ENCODE data around the gene PIAS4. TPM values are rescaled to one million over a fixed set of nuclear protein-coding genes. Genes with fewer than 3 reads are reported as not detected.

PIAS4 gene
- total RNA-seq, 1 donor from 2014 or later: 48.0 TPM

DNA sequence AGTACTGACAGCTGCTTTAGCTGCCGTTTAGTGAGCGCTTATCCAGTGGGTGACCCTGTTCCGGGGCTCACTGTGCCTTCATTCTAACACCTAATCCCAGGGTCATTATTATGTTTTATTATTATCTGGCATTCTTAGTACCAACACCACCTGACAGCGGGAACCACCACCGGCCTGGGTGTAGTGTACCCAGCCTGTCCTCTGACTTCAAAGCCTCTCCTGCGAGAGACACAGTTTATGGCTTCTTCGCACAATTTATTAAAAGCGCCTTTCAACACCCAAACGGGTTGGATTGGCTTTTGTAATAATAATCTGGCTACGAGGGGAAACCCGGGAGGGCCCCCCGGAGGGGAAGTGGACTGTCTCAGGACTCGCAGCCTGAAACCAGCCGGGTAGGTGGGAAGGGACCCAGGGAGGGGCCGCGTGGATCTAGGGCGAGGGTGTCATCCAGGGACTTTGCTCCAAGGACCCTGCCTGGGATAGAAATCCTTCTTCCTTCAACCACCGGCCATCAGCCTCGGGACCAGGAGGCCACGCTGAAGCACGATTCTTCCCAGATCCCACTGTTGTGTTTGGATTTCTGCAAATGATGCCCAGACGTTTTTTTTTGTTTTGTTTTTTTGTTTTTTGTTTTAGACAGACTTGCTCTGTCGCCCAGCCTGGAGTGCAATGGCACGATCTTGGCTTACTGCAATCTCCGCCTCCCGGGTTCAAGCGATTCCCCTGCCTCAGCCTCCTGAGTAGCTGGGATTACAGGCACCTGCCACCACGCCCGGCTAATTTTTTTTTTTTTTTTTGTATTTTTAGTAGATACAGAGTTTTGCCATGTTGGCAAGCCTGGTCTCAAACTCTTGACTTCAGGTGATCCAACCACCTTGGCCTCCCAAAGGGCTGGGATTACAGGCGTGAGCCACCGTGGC is 60.8 kb downstream of the PIAS4 start:
- Mint-ChIP-seq H3K27me3 (ENCODE audit: low read depth) (peaks cover 5% of the 10 kb centered on the region), H3K36me3 (no peaks in the 10 kb centered on the region), H3K4me3 (peak overlapping the region; percentile 68), H3K27ac (peak overlapping the region; percentile 5), H3K4me1 (peaks cover 11% of the 10 kb centered on the region), H3K9me3 (no peaks in the 10 kb centered on the region)
- TF ChIP-seq, protein P1, sequence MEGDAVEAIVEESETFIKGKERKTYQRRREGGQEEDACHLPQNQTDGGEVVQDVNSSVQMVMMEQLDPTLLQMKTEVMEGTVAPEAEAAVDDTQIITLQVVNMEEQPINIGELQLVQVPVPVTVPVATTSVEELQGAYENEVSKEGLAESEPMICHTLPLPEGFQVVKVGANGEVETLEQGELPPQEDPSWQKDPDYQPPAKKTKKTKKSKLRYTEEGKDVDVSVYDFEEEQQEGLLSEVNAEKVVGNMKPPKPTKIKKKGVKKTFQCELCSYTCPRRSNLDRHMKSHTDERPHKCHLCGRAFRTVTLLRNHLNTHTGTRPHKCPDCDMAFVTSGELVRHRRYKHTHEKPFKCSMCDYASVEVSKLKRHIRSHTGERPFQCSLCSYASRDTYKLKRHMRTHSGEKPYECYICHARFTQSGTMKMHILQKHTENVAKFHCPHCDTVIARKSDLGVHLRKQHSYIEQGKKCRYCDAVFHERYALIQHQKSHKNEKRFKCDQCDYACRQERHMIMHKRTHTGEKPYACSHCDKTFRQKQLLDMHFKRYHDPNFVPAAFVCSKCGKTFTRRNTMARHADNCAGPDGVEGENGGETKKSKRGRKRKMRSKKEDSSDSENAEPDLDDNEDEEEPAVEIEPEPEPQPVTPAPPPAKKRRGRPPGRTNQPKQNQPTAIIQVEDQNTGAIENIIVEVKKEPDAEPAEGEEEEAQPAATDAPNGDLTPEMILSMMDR (IDR thresholded peaks at IDR 0.05; ENCODE audit: unreplicated experiment): no peak
- DNase-seq (ENCODE audit: low spot score in 2 of 2, unreplicated experiment in 2 of 2): no peak

DNA sequence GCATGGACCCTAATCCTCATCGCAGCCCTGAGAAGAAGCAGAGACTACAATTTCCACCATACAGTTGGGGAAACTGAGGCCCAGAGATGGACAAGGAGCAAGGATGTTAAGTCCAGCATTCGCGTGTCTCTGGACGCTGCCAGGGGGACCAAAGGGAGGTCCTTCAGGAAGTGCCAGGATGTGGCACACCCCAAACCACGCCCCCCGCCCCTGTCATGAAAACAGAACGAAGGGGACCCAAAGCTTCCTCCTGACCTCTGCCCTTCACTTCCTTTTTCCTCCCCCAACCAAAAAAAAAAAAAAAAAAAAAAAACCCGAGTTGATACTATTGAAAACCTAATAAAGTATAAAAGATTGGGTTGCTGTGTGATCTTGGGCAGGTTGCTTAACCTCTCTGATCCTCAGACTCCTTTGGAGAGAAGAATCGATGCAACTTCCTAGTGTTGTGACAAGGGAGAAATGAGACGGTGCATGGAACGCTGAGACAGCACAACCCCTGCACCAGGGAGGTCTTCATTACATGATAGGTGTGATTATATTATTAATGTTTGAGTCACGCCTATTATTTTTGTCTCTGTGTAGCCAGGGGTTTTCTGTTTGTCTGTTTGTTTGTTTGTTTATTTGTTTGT is 61.9 kb downstream of the PIAS4 start:
- TF ChIP-seq, protein P1 (IDR thresholded peaks at IDR 0.05; ENCODE audit: unreplicated experiment): no peak
- H3K27ac Mint-ChIP-seq: no peak overlapping the region
- peaks cover 5% of the 10 kb centered on the region for H3K27me3 Mint-ChIP-seq (ENCODE audit: low read depth)
- no peaks in the 10 kb centered on the region for H3K36me3 Mint-ChIP-seq
- H3K4me1 Mint-ChIP-seq: peaks cover 7% of the 10 kb centered on the region
- H3K4me3 Mint-ChIP-seq: peak overlapping the region; percentile 33
- H3K9me3 Mint-ChIP-seq: no peaks in the 10 kb centered on the region
- no peak for DNase-seq (ENCODE audit: low spot score in 2 of 2, unreplicated experiment in 2 of 2)

DNA sequence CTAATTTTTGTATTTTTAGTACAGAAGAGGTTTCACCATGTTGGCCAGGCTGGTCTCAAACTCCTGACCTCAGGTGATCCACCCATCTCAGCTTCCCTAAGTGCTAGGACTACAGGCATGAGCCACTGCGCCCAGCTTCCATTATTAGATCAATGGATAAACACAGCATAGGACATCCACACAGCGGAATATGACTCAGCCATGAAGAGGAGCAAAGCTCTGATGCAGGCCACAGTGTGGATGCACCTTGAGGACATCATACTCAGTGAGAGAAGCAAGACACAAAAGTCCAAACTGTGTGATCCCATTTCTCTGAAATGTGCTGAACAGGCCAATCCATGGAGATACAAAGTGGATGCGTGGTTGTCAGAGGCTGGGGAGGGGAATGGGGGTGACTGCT is 64.1 kb downstream of the PIAS4 start:
- Mint-ChIP-seq H3K27ac (no peak overlapping the region), H3K36me3 (no peaks in the 10 kb centered on the region), H3K4me1 (peaks cover 7% of the 10 kb centered on the region), H3K4me3 (no peak overlapping the region), H3K27me3 (ENCODE audit: low read depth) (peaks cover 5% of the 10 kb centered on the region), H3K9me3 (no peaks in the 10 kb centered on the region)
- TF ChIP-seq, protein P1 (IDR thresholded peaks at IDR 0.05; ENCODE audit: unreplicated experiment): no peak
- no peak for DNase-seq (ENCODE audit: low spot score in 2 of 2, unreplicated experiment in 2 of 2)

DNA sequence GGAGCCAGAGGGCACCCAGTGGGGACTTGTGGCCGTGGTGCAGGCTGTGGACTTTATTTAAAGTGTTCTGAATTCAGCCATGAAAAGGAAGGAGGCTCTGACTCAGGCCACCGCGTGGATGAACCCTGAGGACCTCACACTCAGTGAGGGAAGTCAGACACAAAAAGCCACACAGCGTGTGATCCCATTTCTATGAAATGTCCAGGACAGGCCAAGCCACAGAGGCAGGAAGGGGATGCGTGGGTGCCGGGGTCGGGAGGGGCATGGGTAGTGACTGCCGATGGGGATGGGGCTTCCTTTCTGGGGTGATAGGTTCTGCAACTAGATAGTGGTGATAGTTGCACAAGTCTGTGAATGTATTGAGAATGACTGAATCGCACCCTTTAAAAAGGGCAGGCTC is 67.8 kb downstream of the PIAS4 start:
- TF ChIP-seq, protein P1 (IDR thresholded peaks at IDR 0.05; ENCODE audit: unreplicated experiment): no peak
- H3K36me3 Mint-ChIP-seq: no peaks in the 10 kb centered on the region
- peaks cover 3% of the 10 kb centered on the region for H3K4me1 Mint-ChIP-seq
- no peaks in the 10 kb centered on the region for H3K27me3 Mint-ChIP-seq (ENCODE audit: low read depth)
- H3K27ac Mint-ChIP-seq: no peak overlapping the region
- no peaks in the 10 kb centered on the region for H3K9me3 Mint-ChIP-seq
- no peak for DNase-seq (ENCODE audit: low spot score in 2 of 2, unreplicated experiment in 2 of 2)
- H3K4me3 Mint-ChIP-seq: no peak overlapping the region

DNA sequence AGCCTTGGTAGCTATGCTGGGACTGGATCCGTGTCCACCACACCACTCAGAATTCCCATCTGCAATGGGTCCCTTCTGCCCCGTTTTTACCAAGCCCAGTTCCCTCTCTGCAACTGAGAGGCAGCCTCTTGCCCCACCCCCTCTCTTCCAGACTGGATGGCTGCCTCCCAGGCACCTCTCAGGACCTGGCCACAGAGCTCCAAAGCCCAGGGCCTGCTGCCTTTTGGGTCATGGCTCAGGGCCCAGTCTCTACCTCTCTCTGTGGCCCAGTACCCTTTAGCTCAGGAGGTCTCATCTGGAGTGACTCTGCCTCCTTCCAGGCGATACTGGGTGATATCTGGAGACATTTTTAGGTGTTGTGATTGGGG is 69.5 kb downstream of the PIAS4 start:
- peaks cover 3% of the 10 kb centered on the region for H3K4me1 Mint-ChIP-seq
- H3K9me3 Mint-ChIP-seq: no peaks in the 10 kb centered on the region
- H3K36me3 Mint-ChIP-seq: no peaks in the 10 kb centered on the region
- no peak for DNase-seq (ENCODE audit: low spot score in 2 of 2, unreplicated experiment in 2 of 2)
- no peaks in the 10 kb centered on the region for H3K27me3 Mint-ChIP-seq (ENCODE audit: low read depth)
- H3K27ac Mint-ChIP-seq: no peak overlapping the region
- TF ChIP-seq, protein P1 (IDR thresholded peaks at IDR 0.05; ENCODE audit: unreplicated experiment): no peak
- H3K4me3 Mint-ChIP-seq: no peak overlapping the region
